AG09309 (cell line): ENCODE measurements around the gene RELL1.

ENCODE experiments used
- DNase-seq: peaks from one replicate; pipeline ENCODE4 v3.0.0-alpha.2; 2010; ENCODE audit warnings: low read depth
- H3K4me3 ChIP-seq: 2 replicates; pipeline ENCODE4 v1.5.1; 2011; ENCODE audit warnings: mild to moderate bottlenecking, low read depth, low read length, moderate library complexity; ENCODE audit not compliant: control insufficient read depth
- CTCF ChIP-seq: IDR thresholded peaks from 2 replicates; pipeline ENCODE4 v1.5.1; 2011; ENCODE audit warnings: mild to moderate bottlenecking, low read depth, low read length, inconsistent platforms; ENCODE audit not compliant: insufficient read depth, control insufficient read depth; ENCODE audit errors: missing control alignments

RELL1 gene

GRCh38 chr4:37631551-37631950 is 54.6 kb downstream of the RELL1 start:
- no peak overlapping the region for H3K4me3 ChIP-seq
- TF ChIP-seq CTCF = no peak
- DNase-seq = no peak

GRCh38 chr4:37629713-37630112 is 56.5 kb downstream of the RELL1 start:
- TF ChIP-seq CTCF = no peak
- H3K4me3 ChIP-seq = no peak overlapping the region
- DNase-seq = no peak

DNA sequence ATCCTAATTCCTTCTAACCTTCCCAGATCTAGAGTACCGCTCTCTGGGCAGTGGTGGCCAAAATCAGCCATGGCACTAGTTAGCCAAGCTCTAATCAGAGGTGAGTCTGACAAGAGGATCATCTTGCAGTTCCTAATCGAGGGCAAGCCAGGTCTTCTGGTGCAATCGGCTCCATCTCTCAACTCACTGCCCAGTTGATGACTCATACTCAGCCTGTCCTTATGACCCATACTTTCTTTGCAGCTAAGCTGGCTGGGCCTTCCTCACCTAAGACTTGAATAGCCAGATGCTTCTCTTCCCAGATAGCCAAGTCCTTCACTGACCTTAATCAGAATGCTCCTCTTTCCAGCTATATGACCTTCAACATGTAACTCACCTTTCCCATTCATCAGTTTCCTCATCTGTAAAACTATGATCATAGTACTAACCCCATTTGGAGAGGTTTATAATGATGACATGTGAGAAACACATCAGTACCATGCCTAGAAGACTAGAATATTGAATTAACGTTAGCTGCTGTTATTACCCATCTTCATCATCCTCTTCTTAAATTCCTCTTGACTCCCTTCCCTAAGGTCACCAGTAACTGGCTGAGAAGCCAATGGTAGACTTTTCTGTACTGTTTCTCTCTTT is 57.1 kb downstream of the RELL1 start:
- DNase-seq = peak; percentile 46
- no peak for TF ChIP-seq CTCF
- no peak overlapping the region for H3K4me3 ChIP-seq

GRCh38 chr4:37627263-37627662 is 58.9 kb downstream of the RELL1 start:
- TF ChIP-seq CTCF = no peak
- no peak for DNase-seq
- no peak overlapping the region for H3K4me3 ChIP-seq

DNA sequence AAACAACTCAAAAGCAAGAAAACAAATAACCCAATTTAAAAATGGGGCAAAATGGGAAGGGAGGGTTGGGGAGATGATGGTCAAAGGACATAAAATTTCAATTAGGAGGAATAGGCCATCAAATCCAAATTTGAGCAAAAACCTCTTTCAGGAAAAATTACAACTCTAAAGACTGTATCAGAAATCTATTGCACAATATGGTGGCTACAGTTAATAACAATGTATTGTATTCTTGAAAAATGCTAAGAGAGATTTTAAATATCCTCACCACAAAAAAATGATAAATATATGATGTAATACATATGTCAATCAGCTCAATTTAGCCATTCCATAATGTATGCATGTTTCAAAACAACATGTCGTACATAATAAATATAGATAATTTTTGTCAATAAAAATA is 60.7 kb downstream of the RELL1 start:
- TF ChIP-seq CTCF = no peak
- no peak for DNase-seq
- no peak overlapping the region for H3K4me3 ChIP-seq

DNA sequence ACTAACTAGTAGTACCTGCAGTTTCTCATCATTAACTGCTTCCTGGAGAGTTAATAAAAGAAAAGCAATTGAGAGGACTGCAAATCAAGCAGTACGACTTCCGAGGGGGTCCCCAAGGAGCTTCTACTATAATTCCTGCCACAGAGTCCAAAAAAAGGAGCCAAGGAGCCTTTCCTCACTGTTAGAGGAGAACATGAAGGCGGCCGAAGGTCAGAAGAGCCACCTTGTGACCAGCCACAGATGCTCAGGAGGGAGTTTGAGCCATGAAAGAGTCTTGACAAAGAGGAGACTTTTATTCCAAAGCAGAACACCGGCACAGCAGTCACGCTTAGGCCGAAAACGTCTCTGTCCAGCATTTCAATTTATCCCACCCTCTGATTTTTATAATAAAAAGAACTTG is 62.2 kb downstream of the RELL1 start:
- DNase-seq = no peak
- no peak for TF ChIP-seq CTCF
- H3K4me3 ChIP-seq = no peak overlapping the region

DNA sequence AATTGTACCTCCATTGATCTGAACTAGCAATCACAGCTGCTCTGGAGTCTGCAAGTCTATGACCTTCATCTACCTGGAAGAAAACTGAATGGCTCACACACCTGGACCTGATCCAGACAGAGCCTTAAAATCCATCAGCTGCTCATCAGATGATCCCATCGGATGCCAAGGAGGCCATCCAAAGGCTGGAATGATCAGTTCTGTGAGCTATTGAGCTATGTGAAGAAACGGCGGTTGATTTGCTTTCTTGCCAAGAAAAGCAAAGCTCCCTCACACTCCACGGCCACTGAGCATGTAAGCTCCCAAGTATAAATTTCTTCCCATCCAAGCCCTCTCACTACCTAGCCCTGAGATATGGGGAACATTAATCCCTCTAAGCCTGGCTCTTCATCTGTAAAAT is 63.1 kb downstream of the RELL1 start:
- H3K4me3 ChIP-seq = no peak overlapping the region
- no peak for DNase-seq
- no peak for TF ChIP-seq CTCF
